Measurements from ENCODE around the gene SAMD4B. TPM values are rescaled to one million over a fixed set of nuclear protein-coding genes. Genes with fewer than 3 reads are reported as not detected.

Gene SAMD4B
- total RNA-seq, 4 donors from 2014 or later = 49.1 to 131 (median 75.2) TPM

DNA sequence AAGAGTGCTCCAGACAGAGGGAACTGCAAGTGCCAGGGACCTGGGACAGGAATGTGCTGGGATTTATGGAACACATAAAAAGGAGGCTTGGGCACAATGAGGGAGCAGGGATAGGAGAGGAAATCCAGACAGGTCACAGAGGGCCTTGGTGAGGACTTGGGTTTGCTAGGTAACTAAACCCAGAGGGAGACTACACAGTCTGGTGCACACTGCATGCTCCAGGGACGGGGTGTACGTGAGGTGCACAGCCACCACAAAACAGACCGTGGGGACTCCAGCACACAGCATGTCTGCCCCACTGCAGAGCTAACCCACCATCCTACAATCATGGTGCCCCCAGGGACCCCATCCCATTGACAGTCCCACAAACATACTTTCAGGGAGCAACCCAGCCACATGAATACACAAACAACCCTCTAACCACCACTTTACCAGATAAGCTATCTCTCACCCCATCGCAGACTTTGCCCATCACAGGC lies 58.9 kb downstream of the SAMD4B start:
- TF ChIP-seq CTCF (IDR thresholded peaks at IDR 0.05) (no peak), POLR2A (IDR thresholded peaks at IDR 0.05) (no peak)
- H3K9me3 ChIP-seq = no peaks in the 10 kb centered on the region
- peaks cover 0 to 13% (median 0%) of the 10 kb centered on the region in 3 donors for H3K36me3 ChIP-seq
- H3K27me3 ChIP-seq = no peaks in the 10 kb centered on the region
- peak overlapping the region; percentile 98 to 99 (median 99) for H3K27ac ChIP-seq
- intact Hi-C loops (cut with DNase I) = no loop called here
- whole genome bisulfite sequencing, 2 donors = 45 to 81% methylated on average over 2 to 4 of the region's 4 CpGs
- DNase-seq = no peak
- H3K4me3 ChIP-seq = no peak overlapping the region
- H3K4me1 ChIP-seq = peaks cover 61 to 91% (median 68%) of the 10 kb centered on the region in 3 donors

- no peak for DNase-seq
- H3K4me1 ChIP-seq = peaks cover 61 to 94% (median 68%) of the 10 kb centered on the region in 3 donors
- WGBS, 2 donors = 32 to 49% methylated on average over 2 to 14 of the region's 25 CpGs
- H3K4me3 ChIP-seq = peak overlapping the region in 3 of 4 donors; percentile 55 to 73 (median 60)
- intact Hi-C loops (cut with DNase I) = no loop called here
- no peaks in the 10 kb centered on the region for H3K27me3 ChIP-seq
- peak overlapping the region; percentile 98 to 99 (median 99) for H3K27ac ChIP-seq
- H3K9me3 ChIP-seq = no peaks in the 10 kb centered on the region
- peaks cover 0 to 7% (median 0%) of the 10 kb centered on the region in 3 donors for H3K36me3 ChIP-seq
- TF ChIP-seq CTCF (IDR thresholded peaks at IDR 0.05) (no peak), POLR2A (IDR thresholded peaks at IDR 0.05) (peak in 1 of 4 donors; percentile 71)
These were observed 59.5 kb downstream of the SAMD4B start for GRCh38 chr19:39401549-39402345.

- Histone ChIP-seq H3K4me1 (peaks cover 56 to 86% (median 64%) of the 10 kb centered on the region in 3 donors), H3K4me3 (peak overlapping the region; percentile 35 to 73 (median 58)), H3K27ac (peak overlapping the region; percentile 98 to 99 (median 99)), H3K27me3 (no peaks in the 10 kb centered on the region), H3K9me3 (no peaks in the 10 kb centered on the region), H3K36me3 (peaks cover 1 to 8% (median 5%) of the 10 kb centered on the region in 3 donors)
- 1 to 3% methylated on average over 20 to 26 of the region's 59 CpGs for WGBS, 2 donors
- DNase-seq = peak; percentile 81
- intact Hi-C loops (cut with DNase I) = no loop called here
- TF ChIP-seq CTCF (IDR thresholded peaks at IDR 0.05) = peak in 1 of 6 experiments; percentile 8
- peak in 3 of 4 donors; percentile 41 to 61 (median 42) for TF ChIP-seq POLR2A (IDR thresholded peaks at IDR 0.05)
These were observed 60.4 kb downstream of the SAMD4B start for GRCh38 chr19:39402346-39403300.

GRCh38 chr19:39403331-39404312 lies 61.4 kb downstream of the SAMD4B start:
- Histone ChIP-seq H3K4me1 (peaks cover 46 to 76% (median 54%) of the 10 kb centered on the region in 3 donors), H3K4me3 (peak overlapping the region; percentile 35 to 73 (median 58)), H3K36me3 (peaks cover 11 to 18% (median 15%) of the 10 kb centered on the region in 3 donors), H3K27me3 (no peaks in the 10 kb centered on the region), H3K27ac (peak overlapping the region; percentile 98 to 99 (median 99)), H3K9me3 (no peaks in the 10 kb centered on the region)
- 0% methylated on average over 6 to 22 of the region's 43 CpGs for WGBS, 2 donors
- intact Hi-C loops (cut with DNase I) = no loop called here
- peak; percentile 89 for DNase-seq
- peak in 3 of 4 donors; percentile 23 to 82 (median 41) for TF ChIP-seq POLR2A (IDR thresholded peaks at IDR 0.05)
- TF ChIP-seq CTCF (IDR thresholded peaks at IDR 0.05) = no peak
